HG02678 (cell line): ENCODE measurements around the gene SYT9.

Experiments
- ATAC-seq: cut with Tn5 transposase; IDR thresholded peaks from one replicate; pipeline ENCODE4 v1.9.1; 2021; ENCODE audit warnings: mild to moderate bottlenecking, moderate library complexity; ENCODE audit not compliant: unreplicated experiment

The SYT9 gene

GRCh38 chr11:7422544-7423331, 171.0 kb downstream of the SYT9 start:
- no peak for ATAC-seq

- no peak for ATAC-seq
Observed at GRCh38 chr11:7423946-7424345, 172.2 kb downstream of the SYT9 start.

GRCh38 chr11:7427733-7428132, 176.0 kb downstream of the SYT9 start:
- ATAC-seq, result no peak

GRCh38 chr11:7428196-7428595, 176.5 kb downstream of the SYT9 start:
- no peak for ATAC-seq

GRCh38 chr11:7430496-7430895, 178.8 kb downstream of the SYT9 start:
- ATAC-seq, result no peak

- ATAC-seq, result no peak
Observed at GRCh38 chr11:7435176-7435575, 183.5 kb downstream of the SYT9 start.

- no peak for ATAC-seq
Observed at GRCh38 chr11:7436146-7436545, 184.4 kb downstream of the SYT9 start.

GRCh38 chr11:7436657-7437056, 185.0 kb downstream of the SYT9 start:
- peak; percentile 74 for ATAC-seq

- ATAC-seq, result no peak
Observed at GRCh38 chr11:7437696-7438095, 186.0 kb downstream of the SYT9 start.

GRCh38 chr11:7439746-7440320, 188.1 kb downstream of the SYT9 start:
- ATAC-seq, result no peak

GRCh38 chr11:7442588-7443215, 191.0 kb downstream of the SYT9 start:
- ATAC-seq, result peak; percentile 92

GRCh38 chr11:7444091-7444981, 192.6 kb downstream of the SYT9 start:
- ATAC-seq, result no peak

- ATAC-seq, result no peak
Observed at GRCh38 chr11:7445564-7445963, 193.9 kb downstream of the SYT9 start.

GRCh38 chr11:7448201-7448600, 196.5 kb downstream of the SYT9 start:
- no peak for ATAC-seq

GRCh38 chr11:7449211-7449840, 197.6 kb downstream of the SYT9 start:
- ATAC-seq, result no peak

GRCh38 chr11:7449841-7450214, 198.1 kb downstream of the SYT9 start:
- no peak for ATAC-seq

- ATAC-seq, result no peak
Observed at GRCh38 chr11:7450836-7451235, 199.1 kb downstream of the SYT9 start.

GRCh38 chr11:7451520-7451919, 199.8 kb downstream of the SYT9 start:
- ATAC-seq, result no peak

GRCh38 chr11:7451952-7452494, 200.3 kb downstream of the SYT9 start:
- no peak for ATAC-seq

GRCh38 chr11:7454854-7455253, 203.2 kb downstream of the SYT9 start:
- ATAC-seq, result no peak
